OCI-LY3 (cell line): ENCODE measurements around the gene DYNLT3.

ENCODE experiments used
- CTCF ChIP-seq: fragments of 200-600, 300-600 bp; sonication (generic); IDR thresholded peaks from 2 replicates; pipeline ENCODE4 v1.5.1; 2014; ENCODE audit warnings: antibody characterized with exemption, low read length, low read depth
- EZH2phosphoT487 ChIP-seq: fragments of 200-600 bp; shearing (Covaris generic); IDR thresholded peaks from 2 replicates; pipeline ENCODE4 v1.6.1; 2018; ENCODE audit warnings: antibody characterized with exemption, mixed run types, low read depth

GRCh38 chrX:37802028-37802427 is 45.3 kb downstream of the DYNLT3 start:
- no peak for TF ChIP-seq CTCF
- no peak for TF ChIP-seq EZH2phosphoT487
